Ishikawa (cell line): ENCODE measurements around the gene CACNG4.

Experiments
- CEBPB ChIP-seq: IDR thresholded peaks from 2 replicates; pipeline ENCODE4 v1.6.1; 2012
- CREB1 ChIP-seq: IDR thresholded peaks from 2 replicates; pipeline ENCODE4 v1.6.1; 2012; ENCODE audit warnings: low read depth
- EGR1 ChIP-seq: IDR thresholded peaks from 2 replicates; pipeline ENCODE4 v1.6.1; 2012
- EP300 ChIP-seq: IDR thresholded peaks from 2 replicates; pipeline ENCODE4 v1.6.1; 2012; ENCODE audit warnings: borderline replicate concordance
- FOXM1 ChIP-seq: IDR thresholded peaks from 2 replicates; pipeline ENCODE4 v1.6.1; 2012; ENCODE audit warnings: low read depth, borderline replicate concordance
- NFIC ChIP-seq: IDR thresholded peaks from 2 replicates; pipeline ENCODE4 v1.6.1; 2012
- RAD21 ChIP-seq: IDR thresholded peaks from 2 replicates; pipeline ENCODE4 v1.6.1; 2012; ENCODE audit warnings: low read depth
- TAF1 ChIP-seq: IDR thresholded peaks from 2 replicates; pipeline ENCODE4 v1.6.1; 2012; ENCODE audit warnings: low read depth, mild to moderate bottlenecking
- TCF12 ChIP-seq: IDR thresholded peaks from 2 replicates; pipeline ENCODE4 v1.6.1; 2012; ENCODE audit warnings: low read depth
- TEAD4 ChIP-seq: IDR thresholded peaks from 2 replicates; pipeline ENCODE4 v1.6.1; 2012
- YY1 ChIP-seq: IDR thresholded peaks from 2 replicates; pipeline ENCODE4 v1.6.1; 2012; ENCODE audit warnings: low read depth
- ZBTB7A ChIP-seq: IDR thresholded peaks from 2 replicates; pipeline ENCODE4 v1.6.1; 2012; ENCODE audit warnings: low read depth
- TF ChIP-seq, protein P1 (sequence below): IDR thresholded peaks from 2 replicates; pipeline ENCODE4 v1.6.1; 2012
- TF ChIP-seq, protein P2 (sequence below): IDR thresholded peaks from 2 replicates; pipeline ENCODE4 v1.6.1; 2012; ENCODE audit warnings: low read depth, mild to moderate bottlenecking
- TF ChIP-seq, protein P3 (sequence below): IDR thresholded peaks from 2 replicates; pipeline ENCODE4 v1.6.1; 2012

The CACNG4 gene

DNA sequence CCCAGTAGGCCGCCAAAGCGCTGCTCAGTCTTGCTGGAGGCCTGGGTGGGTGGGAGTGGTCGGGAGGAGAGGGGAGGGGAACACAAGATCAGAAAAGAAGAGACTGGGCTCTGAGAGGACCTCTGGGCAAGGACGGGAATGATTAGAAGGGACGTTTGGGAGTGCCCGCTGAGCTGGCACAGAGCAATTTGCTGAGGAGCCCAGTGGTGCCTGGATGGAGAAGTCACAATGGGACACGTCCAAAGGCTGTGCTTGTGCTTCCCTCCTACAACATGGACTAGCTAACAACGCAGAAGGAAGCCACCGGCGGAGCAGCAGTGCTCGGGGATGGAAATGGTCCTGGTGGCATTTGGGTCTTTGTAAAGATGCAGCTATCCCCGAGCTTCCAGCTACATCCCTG is 45.6 kb upstream of the CACNG4 start:
- TF ChIP-seq TEAD4, result no peak

DNA sequence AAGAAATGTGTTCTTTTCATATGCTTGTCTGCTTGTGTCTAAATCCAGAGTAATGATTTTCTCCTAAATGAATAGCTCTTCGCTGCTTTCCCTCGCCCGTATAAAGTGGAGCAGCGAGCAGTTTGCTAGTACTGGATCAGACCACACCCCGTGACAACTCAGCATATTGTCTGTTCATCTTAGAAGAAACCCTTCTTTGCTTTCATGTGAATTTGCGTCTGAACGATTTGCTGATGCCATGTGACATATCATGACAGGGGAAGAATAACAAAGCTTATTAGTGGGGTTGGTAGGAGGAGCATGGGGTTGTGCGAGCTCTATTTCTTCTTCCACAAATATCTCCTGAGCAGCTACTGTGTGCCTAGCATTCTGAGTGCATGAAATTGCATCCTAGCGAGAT is 44.1 kb upstream of the CACNG4 start:
- TF ChIP-seq, protein P1, sequence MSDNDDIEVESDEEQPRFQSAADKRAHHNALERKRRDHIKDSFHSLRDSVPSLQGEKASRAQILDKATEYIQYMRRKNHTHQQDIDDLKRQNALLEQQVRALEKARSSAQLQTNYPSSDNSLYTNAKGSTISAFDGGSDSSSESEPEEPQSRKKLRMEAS, result no peak
- TF ChIP-seq ZBTB7A, result no peak
- no peak for TF ChIP-seq EP300
- TF ChIP-seq TAF1, result no peak
- no peak for TF ChIP-seq FOXM1
- no peak for TF ChIP-seq CREB1
- no peak for TF ChIP-seq TCF12
- TF ChIP-seq CEBPB, result no peak
- TF ChIP-seq NFIC, result no peak
- TF ChIP-seq YY1, result no peak
- TF ChIP-seq, protein P2, sequence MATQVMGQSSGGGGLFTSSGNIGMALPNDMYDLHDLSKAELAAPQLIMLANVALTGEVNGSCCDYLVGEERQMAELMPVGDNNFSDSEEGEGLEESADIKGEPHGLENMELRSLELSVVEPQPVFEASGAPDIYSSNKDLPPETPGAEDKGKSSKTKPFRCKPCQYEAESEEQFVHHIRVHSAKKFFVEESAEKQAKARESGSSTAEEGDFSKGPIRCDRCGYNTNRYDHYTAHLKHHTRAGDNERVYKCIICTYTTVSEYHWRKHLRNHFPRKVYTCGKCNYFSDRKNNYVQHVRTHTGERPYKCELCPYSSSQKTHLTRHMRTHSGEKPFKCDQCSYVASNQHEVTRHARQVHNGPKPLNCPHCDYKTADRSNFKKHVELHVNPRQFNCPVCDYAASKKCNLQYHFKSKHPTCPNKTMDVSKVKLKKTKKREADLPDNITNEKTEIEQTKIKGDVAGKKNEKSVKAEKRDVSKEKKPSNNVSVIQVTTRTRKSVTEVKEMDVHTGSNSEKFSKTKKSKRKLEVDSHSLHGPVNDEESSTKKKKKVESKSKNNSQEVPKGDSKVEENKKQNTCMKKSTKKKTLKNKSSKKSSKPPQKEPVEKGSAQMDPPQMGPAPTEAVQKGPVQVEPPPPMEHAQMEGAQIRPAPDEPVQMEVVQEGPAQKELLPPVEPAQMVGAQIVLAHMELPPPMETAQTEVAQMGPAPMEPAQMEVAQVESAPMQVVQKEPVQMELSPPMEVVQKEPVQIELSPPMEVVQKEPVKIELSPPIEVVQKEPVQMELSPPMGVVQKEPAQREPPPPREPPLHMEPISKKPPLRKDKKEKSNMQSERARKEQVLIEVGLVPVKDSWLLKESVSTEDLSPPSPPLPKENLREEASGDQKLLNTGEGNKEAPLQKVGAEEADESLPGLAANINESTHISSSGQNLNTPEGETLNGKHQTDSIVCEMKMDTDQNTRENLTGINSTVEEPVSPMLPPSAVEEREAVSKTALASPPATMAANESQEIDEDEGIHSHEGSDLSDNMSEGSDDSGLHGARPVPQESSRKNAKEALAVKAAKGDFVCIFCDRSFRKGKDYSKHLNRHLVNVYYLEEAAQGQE, result no peak
- TF ChIP-seq TEAD4, result no peak
- no peak for TF ChIP-seq EGR1
- TF ChIP-seq, protein P3, sequence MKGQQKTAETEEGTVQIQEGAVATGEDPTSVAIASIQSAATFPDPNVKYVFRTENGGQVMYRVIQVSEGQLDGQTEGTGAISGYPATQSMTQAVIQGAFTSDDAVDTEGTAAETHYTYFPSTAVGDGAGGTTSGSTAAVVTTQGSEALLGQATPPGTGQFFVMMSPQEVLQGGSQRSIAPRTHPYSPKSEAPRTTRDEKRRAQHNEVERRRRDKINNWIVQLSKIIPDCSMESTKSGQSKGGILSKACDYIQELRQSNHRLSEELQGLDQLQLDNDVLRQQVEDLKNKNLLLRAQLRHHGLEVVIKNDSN, result no peak
- no peak for TF ChIP-seq RAD21

DNA sequence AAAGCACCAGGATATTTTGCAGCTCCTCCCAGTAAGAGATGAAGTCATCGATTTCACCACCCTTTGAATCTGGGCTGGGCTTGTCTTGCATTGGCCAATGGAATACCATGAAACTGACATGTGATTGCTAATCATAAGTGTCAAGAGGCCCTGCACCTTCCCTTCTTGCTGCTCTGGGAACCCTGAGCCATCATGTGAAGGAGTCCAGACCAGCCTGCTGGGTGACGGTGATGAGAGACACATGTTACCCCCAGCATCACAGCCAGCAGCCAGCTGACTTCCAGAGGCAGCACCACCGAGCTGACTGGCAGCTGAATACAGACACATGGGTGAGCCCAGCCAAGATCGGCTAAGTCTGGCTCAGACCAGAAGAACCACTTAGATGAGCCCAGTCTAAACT is 43.6 kb upstream of the CACNG4 start:
- TF ChIP-seq EGR1 (no peak), RAD21 (no peak), CREB1 (no peak), TCF12 (no peak), NFIC (no peak), FOXM1 (no peak), CEBPB (no peak)
- TF ChIP-seq, protein P1, result no peak

DNA sequence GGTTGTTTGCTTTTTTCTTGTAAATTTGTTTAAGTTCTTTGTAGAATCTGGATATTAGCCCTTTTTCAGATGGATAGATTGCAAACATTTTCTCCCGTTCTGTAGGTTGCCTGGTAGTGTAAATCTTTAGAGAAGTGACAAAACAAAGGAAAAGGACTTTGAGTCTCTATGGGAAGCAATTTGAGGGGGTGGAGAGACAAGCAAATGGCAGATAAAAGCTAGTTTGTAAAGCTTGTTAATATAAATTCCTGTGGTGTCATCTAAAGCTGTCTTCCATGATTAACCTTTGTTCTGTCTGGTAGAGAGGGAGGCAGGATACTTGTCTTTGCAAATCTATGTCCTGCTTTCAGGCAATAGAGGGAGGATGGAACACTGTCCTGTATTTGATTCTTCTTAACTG is 40.6 kb upstream of the CACNG4 start:
- TF ChIP-seq NFIC (no peak), TCF12 (no peak), ZBTB7A (no peak), EGR1 (no peak), YY1 (no peak), CEBPB (no peak), TAF1 (no peak), CREB1 (no peak), RAD21 (no peak)
- TF ChIP-seq, protein P1, result no peak
- TF ChIP-seq, protein P3, result no peak

DNA sequence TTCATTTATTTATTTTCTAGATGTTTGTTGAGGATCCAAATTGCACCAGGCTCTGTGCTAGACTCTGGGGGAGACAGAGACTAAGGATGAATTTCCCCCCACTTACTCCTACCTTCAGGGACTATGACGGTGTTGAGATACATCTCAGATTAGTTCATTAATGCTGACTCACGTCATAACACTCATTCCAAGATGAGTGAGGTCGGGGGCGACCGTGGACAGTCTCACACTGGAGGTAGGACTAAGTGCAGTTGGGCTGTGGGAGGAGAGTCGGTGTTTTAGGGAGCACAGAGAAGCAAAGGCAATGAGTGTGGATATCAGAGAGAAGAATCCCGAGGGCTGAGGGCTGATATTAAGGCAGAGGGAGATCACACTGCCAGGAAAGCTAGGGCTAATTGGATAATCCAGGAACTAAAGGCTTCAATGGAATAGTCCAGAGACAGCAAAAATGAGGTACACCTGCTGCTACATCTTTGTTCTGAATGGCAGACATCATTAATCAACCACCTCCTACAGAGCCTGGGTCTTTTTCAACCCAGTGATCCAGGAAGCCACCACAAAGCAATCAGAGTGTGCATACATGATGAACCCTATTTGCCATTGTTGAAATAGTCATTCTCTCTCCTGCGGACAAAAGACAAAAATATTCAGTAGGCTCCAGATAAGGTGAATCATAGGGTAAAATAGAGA is 38.6 kb upstream of the CACNG4 start:
- TF ChIP-seq NFIC, result no peak
- TF ChIP-seq, protein P1, result no peak
- TF ChIP-seq YY1, result no peak
- no peak for TF ChIP-seq EP300

DNA sequence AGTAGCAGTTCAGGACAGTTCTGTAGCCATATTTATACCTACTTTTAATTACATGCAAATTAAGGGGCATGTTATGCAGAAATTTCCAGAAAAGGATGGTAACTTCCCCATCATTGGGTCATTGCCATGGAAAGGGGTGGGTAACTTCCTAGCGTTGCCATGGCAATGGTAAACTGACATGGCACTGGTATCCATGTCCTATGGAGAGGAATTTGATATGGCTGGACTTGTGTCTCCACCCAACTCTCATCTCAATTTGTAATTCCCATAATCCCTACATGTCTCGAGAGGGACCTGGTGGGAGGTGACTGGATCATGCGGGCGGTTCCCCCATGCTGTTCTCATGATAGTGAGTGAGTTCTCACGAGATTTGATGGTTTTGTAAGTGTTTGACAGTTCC is 35.6 kb upstream of the CACNG4 start:
- no peak for TF ChIP-seq EP300
- TF ChIP-seq, protein P3, result no peak
- TF ChIP-seq CREB1, result no peak

DNA sequence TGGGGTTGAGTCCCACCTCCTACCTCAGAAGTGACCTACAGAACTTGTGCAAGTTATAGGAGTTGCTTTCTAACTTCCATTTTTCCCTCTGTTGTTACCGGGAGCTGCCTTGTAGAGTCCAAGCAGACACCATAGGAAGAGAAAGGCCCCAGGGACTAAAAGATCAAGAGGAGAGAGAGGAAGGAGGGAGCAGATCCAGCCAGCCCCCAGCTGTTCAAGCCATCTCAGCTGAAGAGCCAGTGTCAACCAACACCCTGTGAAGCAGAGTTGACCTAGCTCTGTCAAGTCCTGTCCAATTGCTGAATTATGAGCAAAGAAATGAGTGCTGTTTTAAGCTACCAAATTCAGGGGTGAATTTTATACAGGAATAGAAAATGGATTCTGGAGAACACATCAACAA is 34.9 kb upstream of the CACNG4 start:
- TF ChIP-seq EP300, result no peak
- TF ChIP-seq YY1, result no peak
- TF ChIP-seq CREB1, result no peak
- TF ChIP-seq, protein P2, result no peak
- TF ChIP-seq TCF12, result no peak
- TF ChIP-seq EGR1, result no peak
- no peak for TF ChIP-seq CEBPB
- no peak for TF ChIP-seq RAD21
- no peak for TF ChIP-seq NFIC
- TF ChIP-seq TEAD4, result no peak
- TF ChIP-seq, protein P3, result no peak
- TF ChIP-seq, protein P1, result no peak
- TF ChIP-seq TAF1, result no peak
- no peak for TF ChIP-seq FOXM1
- no peak for TF ChIP-seq ZBTB7A
